KG1 (cell line): ENCODE measurements around the gene P3H3.

Experiments used
- DNase-seq: peaks from one replicate; lab custom pipeline; 2025; lab: John Stamatoyannopoulos, UW

Gene P3H3, protein sequence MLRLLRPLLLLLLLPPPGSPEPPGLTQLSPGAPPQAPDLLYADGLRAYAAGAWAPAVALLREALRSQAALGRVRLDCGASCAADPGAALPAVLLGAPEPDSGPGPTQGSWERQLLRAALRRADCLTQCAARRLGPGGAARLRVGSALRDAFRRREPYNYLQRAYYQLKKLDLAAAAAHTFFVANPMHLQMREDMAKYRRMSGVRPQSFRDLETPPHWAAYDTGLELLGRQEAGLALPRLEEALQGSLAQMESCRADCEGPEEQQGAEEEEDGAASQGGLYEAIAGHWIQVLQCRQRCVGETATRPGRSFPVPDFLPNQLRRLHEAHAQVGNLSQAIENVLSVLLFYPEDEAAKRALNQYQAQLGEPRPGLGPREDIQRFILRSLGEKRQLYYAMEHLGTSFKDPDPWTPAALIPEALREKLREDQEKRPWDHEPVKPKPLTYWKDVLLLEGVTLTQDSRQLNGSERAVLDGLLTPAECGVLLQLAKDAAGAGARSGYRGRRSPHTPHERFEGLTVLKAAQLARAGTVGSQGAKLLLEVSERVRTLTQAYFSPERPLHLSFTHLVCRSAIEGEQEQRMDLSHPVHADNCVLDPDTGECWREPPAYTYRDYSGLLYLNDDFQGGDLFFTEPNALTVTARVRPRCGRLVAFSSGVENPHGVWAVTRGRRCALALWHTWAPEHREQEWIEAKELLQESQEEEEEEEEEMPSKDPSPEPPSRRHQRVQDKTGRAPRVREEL

DNA sequence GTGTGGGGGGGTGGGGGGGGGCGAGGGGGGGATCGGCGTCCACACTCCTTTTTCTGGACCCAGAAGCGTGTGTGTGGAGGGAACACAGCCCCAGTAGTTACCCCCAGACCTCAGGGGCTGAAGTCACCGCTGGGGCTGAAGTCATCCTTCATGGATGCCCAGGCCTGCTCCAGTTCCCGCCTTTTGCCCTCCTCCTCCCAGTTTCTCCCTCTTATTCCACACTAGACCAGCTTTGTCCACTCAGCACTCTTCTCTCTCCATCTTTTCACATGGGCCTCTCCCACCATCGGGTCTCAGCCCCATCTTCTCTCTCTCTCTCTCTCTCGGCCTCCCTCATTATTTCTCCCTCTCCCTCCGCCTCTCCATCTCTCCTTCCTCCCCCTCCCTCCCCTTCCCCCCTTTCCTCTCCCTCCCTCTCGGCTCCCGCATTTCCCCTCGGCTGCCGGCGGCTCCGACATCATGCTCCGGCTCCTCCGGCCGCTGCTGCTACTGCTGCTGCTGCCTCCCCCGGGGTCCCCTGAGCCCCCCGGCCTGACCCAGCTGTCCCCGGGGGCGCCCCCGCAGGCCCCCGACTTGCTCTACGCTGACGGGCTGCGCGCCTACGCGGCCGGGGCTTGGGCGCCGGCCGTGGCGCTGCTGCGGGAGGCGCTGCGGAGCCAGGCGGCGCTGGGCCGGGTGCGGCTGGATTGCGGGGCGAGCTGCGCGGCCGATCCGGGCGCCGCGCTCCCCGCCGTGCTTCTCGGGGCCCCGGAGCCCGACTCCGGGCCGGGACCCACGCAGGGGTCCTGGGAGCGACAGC lies at the start of gene P3H3:
Gene P3H3 (plus strand): TSS at position 426 of the 799 bp plus-strand sequence. CDS start 34 bp downstream, at position 460.
- DNase-seq: no peak

GRCh38 chr12:6778574-6779550 lies 49.3 kb upstream of the P3H3 start:
- DNase-seq: peak; percentile 90

- no peak for DNase-seq
Measured at GRCh38 chr12:6779708-6780432, 48.3 kb upstream of the P3H3 start.

- DNase-seq: no peak
Measured at GRCh38 chr12:6780573-6780972, 47.6 kb upstream of the P3H3 start.

- no peak for DNase-seq
Measured at GRCh38 chr12:6782119-6782518, 46.1 kb upstream of the P3H3 start.

GRCh38 chr12:6782850-6783566 lies 45.2 kb upstream of the P3H3 start:
- no peak for DNase-seq

GRCh38 chr12:6783828-6784227 lies 44.4 kb upstream of the P3H3 start:
- no peak for DNase-seq

DNA sequence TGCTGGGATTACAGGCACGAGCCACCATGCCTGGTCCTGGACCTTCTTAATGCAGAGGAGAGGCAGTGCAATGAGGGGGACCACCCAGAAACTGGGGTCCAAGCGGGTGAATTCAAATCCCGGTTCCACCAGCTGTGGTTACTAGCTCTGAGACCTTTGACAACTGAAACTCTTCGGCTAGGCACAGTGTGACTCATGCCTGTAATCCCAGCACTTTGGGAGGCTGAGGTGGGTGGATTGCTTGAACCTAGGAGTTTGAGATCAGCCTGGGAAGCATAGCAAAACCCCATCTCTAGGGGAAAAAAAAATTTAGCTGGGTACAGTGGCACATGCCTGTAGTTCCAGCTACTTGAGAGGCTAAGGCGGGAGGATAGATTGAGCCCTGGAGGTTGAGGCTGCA lies 43.9 kb upstream of the P3H3 start:
- DNase-seq: no peak

DNA sequence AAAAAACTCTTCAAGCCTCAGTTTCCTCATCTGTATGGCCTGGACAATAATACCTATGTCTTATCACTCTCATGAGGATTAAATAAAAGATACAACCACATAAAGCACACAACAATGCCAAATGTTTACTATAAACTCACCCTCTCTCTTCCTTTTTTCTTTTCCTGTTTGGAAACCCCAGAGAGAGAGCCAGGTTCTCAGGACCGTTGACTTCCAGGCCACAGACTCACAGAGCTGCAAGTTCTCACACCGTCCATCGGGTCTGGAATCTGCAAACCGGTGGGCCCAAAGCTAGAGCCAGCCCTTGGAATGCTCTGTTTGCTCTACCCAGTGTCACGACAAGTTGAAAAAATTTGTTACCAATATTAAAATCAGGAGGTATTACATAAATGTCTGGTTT lies 43.4 kb upstream of the P3H3 start:
- no peak for DNase-seq

- no peak for DNase-seq
Measured at GRCh38 chr12:6786416-6787094, 41.7 kb upstream of the P3H3 start.

DNA sequence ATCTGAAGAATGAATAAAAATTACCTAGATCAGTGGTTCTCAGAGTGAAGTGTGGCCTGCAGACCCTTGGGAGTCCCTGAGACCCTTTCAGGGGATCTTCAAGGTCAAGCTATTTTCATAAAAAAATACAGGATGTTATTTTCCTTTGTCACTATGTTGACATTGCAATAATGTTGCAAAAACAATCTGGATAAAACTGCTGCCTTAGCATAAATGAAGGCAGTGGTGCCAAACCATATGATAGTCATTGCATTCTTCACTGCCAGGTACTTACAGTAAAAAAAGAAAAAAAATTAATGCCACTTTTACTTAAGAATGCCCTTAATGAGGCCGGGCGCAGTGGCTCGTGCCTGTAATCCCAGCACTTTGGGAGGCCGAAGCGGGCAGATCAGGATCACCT lies 40.9 kb upstream of the P3H3 start:
- no peak for DNase-seq

- DNase-seq: no peak
Measured at GRCh38 chr12:6788972-6789924, 39.0 kb upstream of the P3H3 start, which contains the start of gene CD4. CD4 (plus strand) TSS chr12:6789528; CDS start chr12:6800139, 10,611 bp downstream.

GRCh38 chr12:6790496-6791150 lies 37.6 kb upstream of the P3H3 start:
- DNase-seq: no peak

DNA sequence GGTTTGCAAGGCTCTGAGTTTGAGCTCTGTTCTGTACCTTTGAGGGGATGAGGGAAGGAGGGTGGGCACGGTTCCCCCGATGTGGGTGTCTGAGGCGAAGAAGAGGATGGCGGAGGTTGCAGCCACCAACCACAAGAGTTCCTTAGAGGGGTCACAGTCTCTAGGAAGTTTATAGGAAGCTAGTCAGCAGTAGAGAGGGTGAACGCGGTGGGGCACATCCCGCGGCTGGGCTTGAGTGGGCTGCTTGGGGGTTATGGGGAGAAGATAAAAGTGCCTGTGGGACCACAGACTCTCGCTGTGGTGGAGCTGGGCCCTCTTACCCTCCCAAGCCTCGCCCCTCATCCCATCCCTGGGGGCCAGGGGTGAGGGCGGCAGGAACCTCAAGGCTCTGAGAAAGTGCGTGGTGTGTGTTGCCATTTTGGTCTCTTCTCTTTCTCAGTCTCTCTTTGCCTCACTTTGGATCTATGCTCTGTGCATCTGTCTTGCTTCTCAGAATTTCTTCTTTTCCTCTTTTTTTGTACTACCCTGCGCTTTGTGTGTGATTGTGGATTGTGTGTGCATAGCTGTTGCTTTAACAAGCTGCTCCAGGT lies 36.2 kb upstream of the P3H3 start:
- DNase-seq: no peak

- DNase-seq: peak; percentile 58
Measured at GRCh38 chr12:6792522-6793201, 35.5 kb upstream of the P3H3 start.

DNA sequence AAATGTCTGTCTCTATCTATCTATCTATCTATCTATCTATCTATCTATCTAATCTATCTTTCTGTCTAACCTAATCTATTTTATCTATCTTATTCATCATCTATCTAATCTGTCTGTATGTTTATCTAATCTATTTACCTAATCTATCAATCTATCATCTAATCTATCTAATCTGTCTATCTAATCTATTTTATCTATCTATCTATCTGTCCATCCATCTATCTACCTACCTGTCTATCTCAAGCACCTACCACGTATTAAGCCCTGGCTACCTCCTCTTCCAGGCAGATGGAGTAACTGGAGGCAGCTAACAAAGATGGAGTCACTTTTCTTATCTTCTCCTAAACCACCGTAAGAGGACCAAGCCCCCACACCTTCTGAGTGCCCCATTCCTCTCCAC lies 33.1 kb upstream of the P3H3 start:
- no peak for DNase-seq

GRCh38 chr12:6796576-6796975 lies 31.6 kb upstream of the P3H3 start:
- DNase-seq: no peak
